Mesodermal cell (in vitro differentiated cells): ENCODE measurements around the gene FAM156A.
"Not testable (repeated sequence)": the region's sequence is repeated elsewhere in the genome, so short reads cannot be mapped to it uniquely, and the experiment has no call there.

ENCODE experiments used
- H3K27ac ChIP-seq: 2 replicates; pipeline ENCODE4 v1.7.0; 2013; ENCODE audit warnings: mild to moderate bottlenecking, low read depth, low read length, moderate library complexity; ENCODE audit not compliant: severe bottlenecking
- H3K36me3 ChIP-seq: 2 replicates; pipeline ENCODE4 v1.7.1; 2013; ENCODE audit warnings: mild to moderate bottlenecking, low read length, moderate library complexity; ENCODE audit not compliant: control insufficient read depth, insufficient read depth
- H3K4me1 ChIP-seq: one replicate; pipeline ENCODE4 v1.7.1; 2013; ENCODE audit warnings: mild to moderate bottlenecking, low read length; ENCODE audit not compliant: insufficient read depth, control insufficient read depth, poor library complexity, severe bottlenecking
- H3K4me3 ChIP-seq: 2 replicates; pipeline ENCODE4 v1.7.0; 2013; ENCODE audit warnings: low read length, control low read depth, mild to moderate bottlenecking; ENCODE audit not compliant: insufficient read depth, poor library complexity, severe bottlenecking; ENCODE audit errors: extremely low read depth
- H3K9me3 ChIP-seq: 2 replicates; pipeline ENCODE4 v1.7.1; 2013; ENCODE audit warnings: mild to moderate bottlenecking, low read length, moderate library complexity; ENCODE audit not compliant: control insufficient read depth
- WGBS, 2 experiments: methylation state at CpG; one replicate each; pipeline ENCODE4 v1.1.5; 2013; ENCODE audit warnings: missing lambda C conversion rate in 2 of 2; ENCODE audit not compliant: insufficient coverage in 2 of 2; 5-methylcytosine and 5-hydroxymethylcytosine counted together

The FAM156A gene

GRCh38 chrX:52958961-52959360, 643 bp upstream of the FAM156A start:
- no CpG with 5 or more reads among the region's 7 CpGs for WGBS, 2 experiments
- not testable (repeated sequence) for H3K9me3 ChIP-seq, H3K36me3 ChIP-seq, H3K4me3 ChIP-seq, H3K27ac ChIP-seq, H3K4me1 ChIP-seq

- H3K4me1 ChIP-seq, H3K27ac ChIP-seq, H3K4me3 ChIP-seq, H3K36me3 ChIP-seq, H3K9me3 ChIP-seq: not testable (repeated sequence)
- WGBS, 2 experiments = no CpG with 5 or more reads among the region's 10 CpGs
These were observed 8.4 kb downstream of the FAM156A start for GRCh38 chrX:52949884-52950283.

GRCh38 chrX:52949325-52949724, 9.0 kb downstream of the FAM156A start:
- not testable (repeated sequence) for H3K9me3 ChIP-seq, H3K4me1 ChIP-seq, H3K4me3 ChIP-seq, H3K36me3 ChIP-seq, H3K27ac ChIP-seq
- WGBS, 2 experiments = no CpG with 5 or more reads among the region's 4 CpGs

- not testable (repeated sequence) for H3K36me3 ChIP-seq, H3K4me1 ChIP-seq
- WGBS, 2 experiments = no CpG with 5 or more reads among the region's 17 CpGs
These were observed 10.1 kb downstream of the FAM156A start for GRCh38 chrX:52948265-52948664.

GRCh38 chrX:52947501-52947900, 10.8 kb downstream of the FAM156A start:
- H3K4me3 ChIP-seq, H3K9me3 ChIP-seq, H3K36me3 ChIP-seq, H3K4me1 ChIP-seq, H3K27ac ChIP-seq: not testable (repeated sequence)
- no CpG with 5 or more reads among the region's 16 CpGs for WGBS, 2 experiments

More at GRCh38 chrX:52948265-52948664, 10.1 kb downstream of the FAM156A start:
- H3K4me3 ChIP-seq, H3K27ac ChIP-seq, H3K9me3 ChIP-seq: not testable (repeated sequence)

GRCh38 chrX:52945838-52946494, 12.4 kb downstream of the FAM156A start:
- WGBS, 2 experiments = no CpG with 5 or more reads among the region's 14 CpGs
- not testable (repeated sequence) for H3K27ac ChIP-seq, H3K4me1 ChIP-seq, H3K4me3 ChIP-seq, H3K9me3 ChIP-seq, H3K36me3 ChIP-seq

- H3K27ac ChIP-seq, H3K9me3 ChIP-seq: not testable (repeated sequence)
- no CpG with 5 or more reads among the region's 10 CpGs for WGBS, 2 experiments
These were observed 16.6 kb downstream of the FAM156A start for GRCh38 chrX:52941728-52942127.

GRCh38 chrX:52940704-52941103, 17.6 kb downstream of the FAM156A start:
- not testable (repeated sequence) for H3K9me3 ChIP-seq, H3K4me3 ChIP-seq, H3K4me1 ChIP-seq, H3K36me3 ChIP-seq, H3K27ac ChIP-seq
- no CpG with 5 or more reads among the region's 4 CpGs for WGBS, 2 experiments

More at GRCh38 chrX:52941728-52942127, 16.6 kb downstream of the FAM156A start:
- not testable (repeated sequence) for H3K4me3 ChIP-seq, H3K4me1 ChIP-seq, H3K36me3 ChIP-seq

GRCh38 chrX:52935470-52935784, 22.9 kb downstream of the FAM156A start:
- 24 to 45% methylated on average over 4 to 5 of the region's 10 CpGs for WGBS, 2 experiments
- H3K36me3 ChIP-seq, H3K9me3 ChIP-seq, H3K4me1 ChIP-seq: not testable (repeated sequence)
- Histone ChIP-seq H3K4me3 (peak overlapping the region; percentile 47), H3K27ac (peak overlapping the region; percentile 96)

- peak overlapping the region; percentile 96 for H3K27ac ChIP-seq
- H3K4me3 ChIP-seq = peak overlapping the region; percentile 47
- no peaks in the 10 kb centered on the region for H3K4me1 ChIP-seq
- no peaks in the 10 kb centered on the region for H3K36me3 ChIP-seq
- no peaks in the 10 kb centered on the region for H3K9me3 ChIP-seq
- WGBS, 2 experiments = 0% methylated on average over 11 to 30 of the region's 61 CpGs
These were observed 23.4 kb downstream of the FAM156A start for GRCh38 chrX:52934704-52935469.

GRCh38 chrX:52933976-52934703, 24.2 kb downstream of the FAM156A start:
- peak overlapping the region; percentile 96 for H3K27ac ChIP-seq
- H3K9me3 ChIP-seq = no peaks in the 10 kb centered on the region
- 1 to 7% methylated on average over 9 to 12 of the region's 27 CpGs for WGBS, 2 experiments
- H3K4me3 ChIP-seq = peak overlapping the region; percentile 47
- no peaks in the 10 kb centered on the region for H3K4me1 ChIP-seq
- H3K36me3 ChIP-seq = no peaks in the 10 kb centered on the region
